ENCODE results near the gene TOMM40. TPM values are rescaled to one million over a fixed set of nuclear protein-coding genes. Genes with fewer than 3 reads are reported as not detected.
A peak's percentile ranks its signal among the peaks of the same experiment; 100 is the strongest.

Gene TOMM40
- total and polyA plus RNA-seq, 9 of the 15 experiments (the other 6 are each of a cell fraction or from before 2014, with no cell fraction given) = 0.89 to 290 (median 160) TPM

- TF ChIP-seq CREBBP (IDR thresholded peaks at IDR 0.05; ENCODE audit: low read depth, low read length) (no peak), SNAPC5 (CRISPR knock-in tag; IDR thresholded peaks at IDR 0.05) (no peak), BACH1 (tag; IDR thresholded peaks at IDR 0.05) (no peak), POLR2G (IDR thresholded peaks at IDR 0.05; ENCODE audit: low read depth, low read length) (peak; percentile 74), E4F1 (CRISPR knock-in tag; IDR thresholded peaks at IDR 0.05; ENCODE audit: borderline replicate concordance) (no peak), NBN (IDR thresholded peaks at IDR 0.05; ENCODE audit: low read depth) (peak; percentile 66; the same call in 1 of the 2 replicates), MAZ (CRISPR knock-in tag; conservative IDR thresholded peaks at IDR 0.05 in 1 of 2, IDR thresholded peaks at IDR 0.05 in 1 of 2) (peak; percentile 37 to 64; a peak in 3 of 4 replicates), BCOR (IDR thresholded peaks at IDR 0.05) (0 out of 2 replicates have a peak, but pooled peaks have one; percentile 9), MEF2D (tag; conservative IDR thresholded peaks at IDR 0.05; ENCODE audit: low read depth) (no peak), ZNF668 (CRISPR knock-in tag; IDR thresholded peaks at IDR 0.05) (no peak), BRD9 (IDR thresholded peaks at IDR 0.05; ENCODE audit: low read depth, partially characterized antibody) (peak; percentile 67), SMC3 (conservative IDR thresholded peaks at IDR 0.05; ENCODE audit: insufficient read depth, low read depth, low read length) (peak; percentile 80), CAMTA2 (CRISPR knock-in tag; conservative IDR thresholded peaks at IDR 0.05) (peak; percentile 15; the same call in 1 of the 2 replicates), ARID1B (IDR thresholded peaks at IDR 0.05) (peak; percentile 33; the same call in 1 of the 2 replicates), ELK3 (CRISPR knock-in tag; IDR thresholded peaks at IDR 0.05) (no peak), DIDO1 (tag; IDR thresholded peaks at IDR 0.05; ENCODE audit: low read depth) (no peak), POLR2A (conservative IDR thresholded peaks at IDR 0.05) (peak; percentile 83), LCOR (CRISPR knock-in tag; IDR thresholded peaks at IDR 0.05) (no peak), SNIP1 (IDR thresholded peaks at IDR 0.05; ENCODE audit: low read depth) (no peak), XRCC4 (IDR thresholded peaks at IDR 0.05; ENCODE audit: extremely low read depth, insufficient read depth, insufficient read length) (no peak), THAP7 (CRISPR knock-in tag; IDR thresholded peaks at IDR 0.05) (no peak), SMAD2 (IDR thresholded peaks at IDR 0.05; ENCODE audit: low read depth, low read length) (no peak), MNT (conservative IDR thresholded peaks at IDR 0.05) (0 out of 4 replicates have a peak, but pooled peaks of 1 of the 2 experiments have one; percentile 18)
These were observed 12.8 kb downstream of the TOMM40 start (continued) for GRCh38 chr19:44903602-44904425.

Data from K562 (cell line).